Fibroblast of skin of left quadriceps (primary cell): ENCODE data around the gene RBP5.

ENCODE experiments used
- DNase-seq, 2 experiments: peaks; one replicate each; pipeline ENCODE4 v3.0.0-alpha.2; 2013; ENCODE audit warnings: low read depth in 2 of 2

RBP5 gene

GRCh38 chr12:7073946-7074345 is 54.7 kb downstream of the RBP5 start:
- DNase-seq, result no peak
